GM18520 (cell line): ENCODE data around the gene BUD31.
A peak's percentile ranks its signal among the peaks of the same experiment; 100 is the strongest.
"Not testable (repeated sequence)": the region's sequence is repeated elsewhere in the genome, so short reads cannot be mapped to it uniquely, and the experiment has no call there.

Experiments
- ATAC-seq: cut with Tn5 transposase; IDR thresholded peaks from one replicate; pipeline ENCODE4 v1.9.1; 2021; ENCODE audit not compliant: unreplicated experiment

The BUD31 gene

DNA sequence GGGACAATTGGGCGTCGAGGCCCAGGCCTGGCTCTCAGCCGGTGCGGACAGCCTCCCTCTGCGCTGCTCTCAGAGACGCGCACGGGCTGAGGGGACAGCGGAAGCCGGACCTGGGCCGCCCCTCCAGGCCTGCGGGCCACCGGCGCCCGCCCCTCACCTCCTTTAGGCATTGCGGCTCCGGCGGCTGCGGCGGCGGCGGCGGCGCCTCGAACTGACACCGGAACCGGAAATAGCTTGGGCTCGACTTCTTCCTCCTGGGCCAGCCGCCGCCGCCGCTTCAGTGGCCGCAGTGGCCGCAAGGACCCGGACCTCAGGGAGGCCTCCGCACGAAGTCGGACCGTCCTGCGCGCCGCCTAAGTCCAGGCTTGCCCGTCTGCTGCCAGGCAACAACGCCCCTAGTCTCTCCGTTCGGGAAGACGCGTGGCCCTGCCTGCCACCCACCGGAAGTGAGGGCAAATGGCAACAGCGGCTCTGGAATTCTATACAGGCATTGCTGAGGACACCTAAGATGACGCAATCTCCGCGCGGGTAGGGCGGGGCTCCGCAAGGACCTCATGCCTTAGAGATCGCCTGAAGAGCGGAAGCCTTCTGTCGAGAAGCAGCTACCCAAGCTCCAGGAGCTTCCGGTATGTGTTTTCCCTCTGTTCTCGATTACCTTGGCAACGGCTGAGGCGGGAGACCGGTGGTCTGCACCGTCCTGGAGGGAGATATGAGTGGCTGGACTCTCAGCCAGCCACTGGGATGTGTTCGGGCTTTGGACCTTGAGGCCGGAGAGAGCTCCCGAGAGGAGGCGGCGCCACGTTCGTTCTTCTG is at the start of gene BUD31, which contains the start of gene PDAP1:
TSS of gene BUD31 (plus strand) at position 591 of the 813 bp plus-strand sequence. CDS start 2,124 bp downstream, outside the sequence.
TSS of gene PDAP1 (minus strand) at position 219 of the 813 bp plus-strand sequence. CDS start at position 170, 49 bp downstream.
- ATAC-seq = peak; percentile 73

DNA sequence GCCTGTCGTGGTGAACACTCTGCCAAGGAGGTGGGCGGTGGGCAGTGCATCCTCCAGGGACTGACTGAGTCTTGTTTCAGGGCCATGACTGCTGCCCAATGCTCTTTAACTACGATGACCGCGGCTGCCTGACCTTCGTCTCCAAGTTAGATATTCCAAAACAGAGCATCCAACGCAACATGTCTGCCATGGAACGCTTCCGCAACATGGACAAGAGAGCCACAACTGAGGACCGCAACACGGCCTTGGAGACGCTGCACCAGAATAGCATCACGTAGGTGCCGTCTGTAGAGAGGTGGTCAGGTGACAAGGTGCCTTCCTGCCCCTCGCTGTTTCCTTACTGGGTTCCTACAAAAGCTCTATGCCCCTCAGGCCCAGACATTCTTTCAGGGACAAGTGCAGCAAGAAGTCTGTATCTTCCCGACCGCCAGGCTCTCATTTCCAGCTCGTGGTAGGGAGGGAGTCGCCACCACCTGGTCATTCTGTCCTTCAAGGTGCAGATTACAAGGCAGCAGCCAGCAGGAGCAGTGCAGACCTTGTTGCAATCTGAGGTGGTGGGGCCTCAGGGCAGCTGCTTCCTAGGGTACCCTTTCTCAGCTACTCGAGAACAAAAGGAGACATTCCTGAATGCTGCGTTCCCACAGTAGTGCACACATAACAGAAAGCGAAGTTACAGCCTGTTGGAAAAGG is 49.2 kb upstream of the BUD31 start:
- ATAC-seq = no peak

DNA sequence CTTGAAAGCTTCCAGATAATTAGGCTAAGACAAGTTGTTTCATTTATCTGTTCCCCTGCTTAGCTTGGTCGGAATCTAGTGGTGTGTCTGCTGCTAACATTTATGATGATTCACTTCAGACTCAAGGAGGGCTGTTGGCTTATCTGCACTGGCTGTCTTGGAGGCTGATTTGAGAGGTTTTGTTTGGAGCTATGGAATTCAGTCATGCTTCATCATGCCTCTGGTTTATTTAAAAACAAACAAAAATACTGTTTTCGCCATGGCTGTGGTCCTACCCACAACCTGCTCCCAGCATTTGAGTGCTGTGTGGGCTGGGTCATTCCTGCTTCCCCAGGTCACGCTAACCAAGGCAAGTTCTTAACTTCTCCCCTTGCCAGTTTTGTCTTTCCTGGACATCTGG is 46.0 kb upstream of the BUD31 start:
- no peak for ATAC-seq

DNA sequence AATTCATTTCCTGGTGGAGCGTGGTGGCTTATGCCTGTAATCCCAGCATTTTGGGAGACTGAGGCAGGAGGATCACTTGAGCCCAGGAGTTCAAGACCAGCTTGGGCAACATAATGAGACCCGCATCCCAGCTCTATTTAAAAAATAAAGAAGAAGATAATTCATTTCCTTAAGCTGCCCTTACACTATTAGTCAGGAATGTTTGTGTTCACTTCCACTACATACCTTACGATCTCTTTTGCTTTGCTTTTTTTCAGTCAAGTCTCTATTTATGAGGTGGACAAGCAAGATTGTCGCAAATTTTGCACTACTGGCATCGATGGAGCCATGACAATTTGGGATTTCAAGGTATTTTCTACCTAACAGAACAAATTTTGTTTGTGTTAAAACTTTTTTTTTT is 45.5 kb upstream of the BUD31 start:
- no peak for ATAC-seq

DNA sequence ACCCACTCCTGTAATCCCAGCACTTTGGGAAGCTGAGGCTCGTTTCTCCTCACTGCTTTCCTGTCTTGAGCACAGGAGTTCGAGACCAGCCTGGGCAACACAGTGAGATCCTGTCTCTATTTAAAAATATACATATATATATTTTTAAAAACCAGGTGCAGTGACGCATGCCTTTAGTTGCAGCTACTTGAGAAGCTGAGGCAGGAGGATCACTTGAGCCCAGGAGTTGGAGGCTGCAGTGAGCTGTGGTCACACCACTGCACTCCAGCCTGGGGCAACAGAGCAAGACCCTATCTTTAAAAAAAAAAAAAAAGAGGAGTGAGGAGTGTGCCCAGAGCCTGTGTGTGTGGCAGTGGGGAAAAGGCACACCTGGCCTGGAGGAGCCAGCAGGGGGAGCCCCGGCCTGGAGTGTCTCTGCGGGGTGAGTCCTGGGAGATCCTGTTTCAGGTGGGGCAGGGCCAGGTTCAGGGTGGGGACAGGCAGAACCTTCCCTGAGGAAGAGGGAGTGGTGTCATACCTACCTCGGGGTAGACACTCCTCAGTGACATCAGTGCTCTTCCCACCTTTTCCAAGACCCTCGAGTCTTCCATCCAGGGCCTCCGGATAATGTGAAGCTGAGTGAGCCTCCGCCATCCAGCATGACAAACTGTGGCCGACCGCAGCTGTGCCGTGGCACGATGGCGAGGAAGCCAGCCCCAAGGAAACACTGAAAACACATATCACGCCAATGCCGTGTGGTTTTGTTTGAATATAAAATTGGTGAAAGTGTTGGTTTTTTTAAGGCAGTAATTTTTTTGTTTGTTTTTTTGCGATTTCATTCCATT is 43.2 kb upstream of the BUD31 start:
- no peak for ATAC-seq

DNA sequence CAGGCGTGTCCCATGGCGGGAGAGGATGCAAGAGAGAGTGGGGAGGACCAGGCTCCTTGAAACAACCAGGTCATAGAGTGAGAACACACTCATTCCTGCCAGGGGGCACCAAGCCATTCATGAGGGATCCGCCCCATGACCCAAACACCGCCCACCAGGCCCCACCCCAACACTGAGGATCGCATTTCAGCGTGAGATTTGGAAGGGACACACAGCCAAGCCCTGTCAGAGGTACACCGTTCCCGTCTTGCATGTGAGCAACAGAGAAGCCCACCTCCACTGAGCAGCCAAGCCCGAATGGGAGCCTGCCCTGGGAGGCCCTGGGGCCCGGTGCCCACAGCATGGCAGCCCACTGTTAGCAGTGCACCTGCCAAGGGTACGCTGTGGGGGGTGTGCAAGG is 42.1 kb upstream of the BUD31 start:
- ATAC-seq = no peak

DNA sequence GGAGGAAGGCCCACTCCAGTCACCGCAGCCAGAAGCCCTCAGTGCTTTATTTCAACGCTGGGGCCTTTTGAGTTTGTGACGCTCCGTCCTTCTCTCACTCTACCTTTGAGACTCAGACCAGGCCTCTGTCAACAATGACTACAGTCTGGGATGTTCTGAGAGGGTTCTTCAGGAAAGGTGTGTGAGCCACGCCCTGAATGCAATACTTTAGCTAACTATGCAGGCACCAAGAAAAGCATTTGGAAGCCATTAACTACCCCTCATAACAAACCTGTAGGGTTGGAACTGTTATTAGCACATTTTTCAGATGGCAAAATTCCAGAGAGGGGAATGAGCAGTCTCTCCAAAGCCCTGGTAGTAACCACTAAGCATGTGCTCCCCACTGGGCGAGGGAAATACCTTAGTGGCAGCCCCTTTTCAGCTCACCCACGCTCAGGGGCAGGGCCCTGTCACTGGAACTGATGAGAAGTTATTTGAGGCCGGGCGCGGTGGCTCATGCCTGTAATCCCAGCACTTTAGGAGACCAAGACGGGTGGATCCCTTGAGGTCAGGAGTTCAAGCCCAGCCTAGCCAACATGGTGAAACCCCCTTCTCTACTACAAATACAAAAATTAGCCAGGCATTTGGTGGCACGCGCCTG is 39.9 kb upstream of the BUD31 start:
- ATAC-seq = no peak

DNA sequence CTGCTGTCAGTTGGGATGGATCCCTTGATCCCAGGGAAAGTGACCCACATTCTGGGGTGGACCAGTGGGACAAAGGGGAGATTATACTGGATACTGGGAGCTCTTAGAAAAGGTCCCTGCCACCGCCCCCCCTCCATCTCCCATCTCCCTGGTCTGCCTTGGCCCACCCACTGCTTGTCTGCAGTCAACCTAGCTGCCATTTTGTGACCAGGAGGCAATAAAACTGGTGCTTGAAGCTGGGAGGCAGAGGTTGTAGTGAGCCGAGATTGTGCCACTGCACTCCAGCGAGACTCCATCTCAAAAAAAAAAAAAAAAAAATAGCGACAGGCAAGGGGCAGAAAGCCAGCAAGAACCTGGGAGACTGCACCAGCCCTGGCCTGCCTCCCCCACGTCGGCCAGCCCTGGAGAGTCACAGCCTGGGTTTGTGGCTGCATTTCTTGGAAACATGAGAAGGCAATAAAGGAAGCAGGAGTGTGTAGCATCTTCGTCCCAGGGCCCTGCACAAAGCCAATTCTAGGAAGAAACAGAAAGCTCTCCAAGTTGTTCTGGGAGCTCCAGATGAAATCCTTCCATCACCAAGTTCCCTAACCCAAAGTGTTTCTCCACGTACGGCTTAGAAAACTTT is 38.9 kb upstream of the BUD31 start:
- no peak for ATAC-seq

DNA sequence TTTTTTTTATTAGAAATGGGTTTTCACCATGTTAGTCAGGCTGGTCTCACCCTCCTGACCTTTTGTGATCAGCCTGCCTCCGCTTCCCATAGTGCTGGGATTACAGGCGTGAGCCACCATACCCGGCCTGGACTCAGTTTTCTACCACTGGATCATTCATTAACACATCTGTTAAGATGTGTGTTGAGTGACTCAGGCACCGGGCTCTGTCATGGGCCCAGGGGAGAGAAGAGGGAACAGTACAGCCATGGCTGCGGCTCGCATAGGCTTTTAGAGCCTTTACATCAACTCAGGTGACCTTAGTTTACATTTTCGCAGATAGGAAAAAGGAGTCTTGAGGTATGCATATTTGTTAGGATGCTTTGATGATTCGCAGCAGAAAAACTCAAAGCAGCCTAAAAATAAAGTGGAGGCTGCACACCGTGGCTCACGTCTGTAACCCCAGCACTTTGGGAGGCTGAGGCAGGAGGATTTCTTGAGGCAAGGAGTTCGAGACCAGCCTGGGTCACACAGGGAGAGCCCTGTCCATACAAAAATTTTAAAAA is 37.3 kb upstream of the BUD31 start:
- ATAC-seq = no peak

DNA sequence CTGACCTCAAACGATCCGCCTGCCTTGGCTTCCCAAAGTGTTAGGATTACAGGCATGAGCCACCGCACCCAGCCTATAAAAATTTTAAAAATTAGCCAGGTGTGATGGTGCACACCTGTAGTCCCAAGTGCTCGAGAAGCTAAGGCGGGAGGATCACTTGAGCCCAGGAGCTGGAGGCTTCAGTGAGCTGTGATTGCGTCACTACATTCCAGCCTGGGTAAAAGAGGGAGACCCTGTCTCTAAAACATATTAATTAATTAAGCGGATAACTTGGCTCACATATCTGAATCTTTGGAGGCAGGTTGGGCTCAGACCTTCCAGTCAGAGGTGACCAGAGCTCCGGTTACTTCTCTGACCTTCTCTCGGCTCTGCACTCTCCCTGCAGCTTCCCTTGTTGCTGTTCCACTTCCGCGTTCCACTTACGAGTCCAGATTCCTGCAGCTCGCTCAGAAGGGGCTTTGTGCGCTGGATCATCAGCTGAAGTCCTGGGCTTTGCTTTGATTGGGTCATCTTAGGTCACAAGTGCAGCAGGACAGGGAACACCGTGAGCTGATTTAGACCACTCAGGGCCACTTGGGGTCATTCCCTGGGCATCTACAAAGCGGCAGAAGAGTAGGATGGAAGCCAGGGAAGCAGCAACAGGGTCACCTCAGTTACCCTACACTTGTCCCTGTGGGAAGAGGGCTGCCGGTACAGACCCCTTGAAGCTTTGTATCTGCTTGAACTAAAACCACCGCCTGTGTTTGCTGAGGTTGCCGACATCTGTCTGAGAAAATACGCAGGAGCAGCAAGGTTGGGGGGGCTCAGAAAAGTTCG is 36.3 kb upstream of the BUD31 start:
- no peak for ATAC-seq

DNA sequence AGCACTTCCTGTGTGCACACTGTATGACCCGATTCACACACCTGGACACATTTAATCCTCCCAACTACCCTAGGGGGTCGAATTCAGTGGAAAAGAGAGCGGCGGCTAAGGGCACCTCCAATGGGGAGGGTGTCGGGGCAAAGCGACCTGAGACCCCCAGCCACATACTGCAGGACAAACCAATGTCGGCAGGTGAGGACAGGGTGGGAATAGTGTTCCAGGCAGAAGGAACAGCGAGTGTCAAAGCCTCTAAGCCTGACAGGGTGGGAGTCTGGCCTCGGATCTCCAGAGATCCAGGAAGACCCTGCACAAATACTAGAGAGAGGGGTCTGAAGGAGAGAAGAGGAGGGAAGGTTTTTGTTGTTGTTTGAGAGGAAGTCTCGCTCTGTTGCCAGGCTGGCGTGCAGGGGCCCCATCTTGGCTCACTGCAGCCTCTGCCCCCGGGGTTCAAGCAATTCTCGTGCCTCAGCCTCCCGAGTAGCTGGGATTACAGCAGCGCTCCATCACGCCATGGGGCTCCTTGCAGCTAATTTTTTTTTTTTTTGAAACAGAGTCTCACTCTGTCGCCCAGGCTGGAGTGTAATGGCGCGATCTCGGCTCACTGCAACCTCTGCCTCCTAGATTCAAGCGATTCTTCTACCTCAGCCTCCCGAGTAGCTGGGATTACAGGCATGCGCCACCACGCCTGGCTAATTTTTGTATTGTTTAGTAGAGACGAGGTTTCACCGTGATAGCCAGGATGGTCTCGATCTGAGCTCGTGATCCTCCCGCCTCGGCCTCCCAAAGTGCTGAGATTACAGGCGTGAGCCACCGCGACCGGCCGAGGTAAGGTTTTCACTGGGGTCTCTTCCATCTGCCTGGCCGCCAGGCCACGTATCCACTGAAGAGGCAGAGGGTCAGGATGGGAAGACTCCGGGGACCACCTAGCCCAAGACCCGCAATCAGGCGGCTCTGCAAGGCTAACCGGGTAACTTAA is 35.4 kb upstream of the BUD31 start:
- ATAC-seq = no peak

DNA sequence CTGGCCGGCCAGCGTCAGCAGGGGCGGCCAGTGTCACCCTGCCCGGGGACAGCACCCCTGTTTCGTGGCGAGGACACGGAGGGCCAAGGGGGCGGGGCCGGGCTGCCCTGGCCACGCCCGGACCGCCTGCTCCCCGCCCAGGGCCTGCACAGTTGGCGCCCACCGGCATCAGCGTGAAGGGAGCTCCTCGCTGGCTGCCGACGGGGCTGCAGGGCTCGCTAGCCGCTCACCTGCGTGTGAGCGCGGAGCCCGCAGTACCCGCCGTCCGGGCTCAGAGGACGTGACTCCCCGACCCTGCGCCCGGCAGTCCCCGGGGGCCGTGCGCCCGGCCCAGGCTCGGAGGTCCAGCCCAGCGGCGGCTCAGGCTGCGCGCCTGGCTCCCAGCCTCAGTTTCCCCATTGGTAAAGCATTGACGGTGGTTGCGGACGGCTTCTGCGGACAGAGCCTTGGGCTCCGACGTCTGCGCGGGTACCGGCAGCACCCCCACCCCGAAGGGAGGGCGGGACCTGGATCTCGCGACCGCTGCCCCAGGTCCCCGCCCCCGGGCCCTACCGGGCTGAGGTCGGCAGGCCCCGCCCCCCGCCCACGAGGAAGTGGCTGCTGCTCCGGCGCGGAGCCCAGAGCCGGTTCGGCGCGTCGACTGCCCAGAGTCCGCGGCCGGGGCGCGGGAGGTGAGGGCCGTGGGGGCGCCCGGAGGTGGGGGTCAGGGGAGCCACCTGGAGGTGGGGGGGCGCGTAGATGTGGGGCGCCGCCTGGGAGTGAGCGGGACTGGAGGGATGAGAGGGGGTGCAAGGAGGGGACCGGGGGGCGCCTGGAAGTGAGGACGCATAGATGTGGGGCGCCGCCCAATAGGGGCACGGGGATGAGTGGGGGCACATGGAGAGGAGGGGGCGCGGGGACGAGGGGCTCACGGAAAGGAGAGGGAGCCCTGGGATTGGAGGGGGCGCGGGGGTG is 34.4 kb upstream of the BUD31 start, which contains the start of gene ARPC1B:
TSS of gene ARPC1B (plus strand) at position 620 of the 954 bp plus-strand sequence. CDS start 10,985 bp downstream, outside the sequence.
- ATAC-seq = peak; percentile 45

DNA sequence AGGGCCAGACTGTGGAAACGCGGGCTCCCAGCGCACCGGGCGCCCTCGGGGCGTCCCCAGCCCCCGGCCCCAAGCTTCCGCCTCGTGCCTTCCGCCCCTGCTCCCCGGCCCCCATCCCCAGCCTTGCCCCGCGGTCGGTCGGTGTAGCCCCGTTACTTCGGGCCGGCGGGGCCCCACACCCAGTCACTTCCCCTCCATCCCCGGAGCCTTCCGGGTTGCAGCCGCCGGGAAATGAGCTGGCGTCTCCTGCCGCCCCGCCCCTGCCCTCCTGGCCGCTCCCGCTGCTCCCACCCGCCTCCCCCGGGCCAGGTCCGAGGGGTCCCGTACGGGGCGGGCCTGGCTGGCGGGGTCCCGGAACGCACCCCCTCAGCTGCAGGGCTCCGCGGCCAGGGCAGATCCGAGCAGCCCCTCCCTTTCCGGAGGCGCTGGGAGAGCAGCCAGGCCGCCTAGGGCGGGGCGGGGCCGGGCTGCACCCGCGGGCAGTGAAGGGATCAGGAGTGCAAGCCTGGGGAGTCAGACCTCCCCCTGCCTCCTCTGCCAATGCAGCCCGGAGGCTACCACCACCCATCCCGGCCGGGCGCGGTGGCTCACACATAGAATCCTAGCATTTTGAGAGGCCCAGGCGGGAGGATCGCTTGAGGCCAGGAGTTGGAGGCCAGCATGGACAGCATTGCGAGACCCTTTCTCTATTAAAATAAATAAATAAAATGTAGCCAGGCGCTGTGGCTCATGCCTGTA is 33.5 kb upstream of the BUD31 start:
- no peak for ATAC-seq

DNA sequence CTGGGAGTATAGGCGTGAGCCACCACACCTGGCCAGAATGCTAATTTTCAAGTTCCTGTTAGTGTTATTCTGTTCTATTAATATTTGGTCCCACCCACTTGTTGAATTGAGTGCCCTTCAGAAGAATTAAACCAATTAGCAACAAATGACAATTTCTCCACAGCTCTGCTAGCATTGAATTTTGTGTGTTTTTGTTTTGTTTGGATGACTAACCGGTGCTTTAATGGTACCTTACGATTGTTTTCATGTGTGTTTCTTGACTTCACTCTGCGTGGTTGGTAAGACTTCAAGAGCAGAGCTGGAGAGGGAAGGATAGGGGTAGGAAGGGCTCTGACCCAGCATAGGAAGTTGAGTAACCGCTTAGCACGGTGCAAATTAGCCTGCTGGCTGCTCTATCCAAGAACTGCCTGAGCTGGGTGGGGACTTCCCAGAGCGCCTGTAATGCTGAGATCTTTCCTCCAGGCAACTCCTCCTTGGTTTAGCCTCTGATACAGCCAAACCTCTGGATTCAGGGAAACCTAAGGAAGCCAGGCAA is 29.7 kb upstream of the BUD31 start:
- ATAC-seq = no peak

DNA sequence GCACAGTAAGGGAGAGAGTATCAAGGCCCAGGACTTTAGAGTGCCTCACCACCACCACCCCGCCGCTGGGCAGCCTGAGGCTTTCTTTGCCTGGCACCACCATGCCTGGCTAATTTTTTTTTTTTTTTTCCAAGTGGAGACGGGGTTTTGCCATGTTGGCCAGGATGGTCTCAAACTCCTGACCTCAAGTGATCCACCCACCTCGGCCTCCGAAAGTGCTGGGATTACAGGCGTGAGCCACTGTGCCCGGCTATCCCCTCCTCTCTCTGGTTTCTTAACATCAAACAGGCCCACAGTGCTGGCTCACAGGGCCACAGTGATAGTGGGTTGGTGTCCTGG is 29.1 kb upstream of the BUD31 start:
- not testable (repeated sequence) for ATAC-seq
